ENCODE results near the gene CCK.
"Not testable (repeated sequence)": the region's sequence is repeated elsewhere in the genome, so short reads cannot be mapped to it uniquely, and the experiment has no call there.

The CCK gene

GRCh38 chr3:42266085-42266484, at the start of gene CCK:
TSS of gene CCK (minus strand) at chr3:42266185. CDS start at chr3:42263630, 2,555 bp downstream.
- no peak for DNase-seq (ENCODE audit: low spot score)

- no peak for DNase-seq (ENCODE audit: low spot score)
These were observed 48.4 kb upstream of the CCK start for GRCh38 chr3:42314411-42314810.

GRCh38 chr3:42308651-42309050, 42.7 kb upstream of the CCK start:
- no peak for DNase-seq (ENCODE audit: low spot score)

GRCh38 chr3:42306499-42306898, 40.5 kb upstream of the CCK start:
- no peak for DNase-seq (ENCODE audit: low spot score)

- DNase-seq (ENCODE audit: low spot score) = no peak
These were observed 37.1 kb upstream of the CCK start for GRCh38 chr3:42302924-42303634.

GRCh38 chr3:42301446-42302175, 35.6 kb upstream of the CCK start:
- no peak for DNase-seq (ENCODE audit: low spot score)

- DNase-seq (ENCODE audit: low spot score) = no peak
These were observed 34.8 kb upstream of the CCK start for GRCh38 chr3:42300778-42301177.

- DNase-seq (ENCODE audit: low spot score) = peak; percentile 20
These were observed 34.0 kb upstream of the CCK start for GRCh38 chr3:42300013-42300412.

GRCh38 chr3:42298259-42298658, 32.3 kb upstream of the CCK start:
- no peak for DNase-seq (ENCODE audit: low spot score)

GRCh38 chr3:42292009-42292408, 26.0 kb upstream of the CCK start:
- no peak for DNase-seq (ENCODE audit: low spot score)

GRCh38 chr3:42290966-42291714, 25.2 kb upstream of the CCK start:
- no peak for DNase-seq (ENCODE audit: low spot score)

GRCh38 chr3:42289026-42289425, 23.0 kb upstream of the CCK start:
- DNase-seq (ENCODE audit: low spot score) = no peak

- no peak for DNase-seq (ENCODE audit: low spot score)
These were observed 22.4 kb upstream of the CCK start for GRCh38 chr3:42288385-42288784.

- DNase-seq (ENCODE audit: low spot score) = not testable (repeated sequence)
These were observed 21.4 kb upstream of the CCK start for GRCh38 chr3:42287423-42287822.

- no peak for DNase-seq (ENCODE audit: low spot score)
These were observed 11.7 kb upstream of the CCK start for GRCh38 chr3:42277676-42278075.

GRCh38 chr3:42276141-42277132, 10.5 kb upstream of the CCK start:
- DNase-seq (ENCODE audit: low spot score) = no peak

- DNase-seq (ENCODE audit: low spot score) = no peak
These were observed 9.2 kb upstream of the CCK start for GRCh38 chr3:42275217-42275616.

- no peak for DNase-seq (ENCODE audit: low spot score)
These were observed 8.3 kb upstream of the CCK start for GRCh38 chr3:42274266-42274665.

GRCh38 chr3:42273361-42273760, 7.4 kb upstream of the CCK start:
- DNase-seq (ENCODE audit: low spot score) = no peak

- DNase-seq (ENCODE audit: low spot score) = no peak
These were observed 5.8 kb upstream of the CCK start for GRCh38 chr3:42271786-42272185.

- no peak for DNase-seq (ENCODE audit: low spot score)
These were observed 4.6 kb upstream of the CCK start for GRCh38 chr3:42270561-42270960.

- DNase-seq (ENCODE audit: low spot score) = no peak
These were observed 3.7 kb upstream of the CCK start for GRCh38 chr3:42269647-42270046.
